ENCODE data around the gene GLYATL1B. TPM values are rescaled to one million over a fixed set of nuclear protein-coding genes. Genes with fewer than 3 reads are reported as not detected.
A peak's percentile ranks its signal among the peaks of the same experiment; 100 is the strongest.
"Not testable (repeated sequence)": the region's sequence is repeated elsewhere in the genome, so short reads cannot be mapped to it uniquely, and the experiment has no call there.

Gene GLYATL1B
- total RNA-seq, 1 donor from 2014 or later: not detected

DNA sequence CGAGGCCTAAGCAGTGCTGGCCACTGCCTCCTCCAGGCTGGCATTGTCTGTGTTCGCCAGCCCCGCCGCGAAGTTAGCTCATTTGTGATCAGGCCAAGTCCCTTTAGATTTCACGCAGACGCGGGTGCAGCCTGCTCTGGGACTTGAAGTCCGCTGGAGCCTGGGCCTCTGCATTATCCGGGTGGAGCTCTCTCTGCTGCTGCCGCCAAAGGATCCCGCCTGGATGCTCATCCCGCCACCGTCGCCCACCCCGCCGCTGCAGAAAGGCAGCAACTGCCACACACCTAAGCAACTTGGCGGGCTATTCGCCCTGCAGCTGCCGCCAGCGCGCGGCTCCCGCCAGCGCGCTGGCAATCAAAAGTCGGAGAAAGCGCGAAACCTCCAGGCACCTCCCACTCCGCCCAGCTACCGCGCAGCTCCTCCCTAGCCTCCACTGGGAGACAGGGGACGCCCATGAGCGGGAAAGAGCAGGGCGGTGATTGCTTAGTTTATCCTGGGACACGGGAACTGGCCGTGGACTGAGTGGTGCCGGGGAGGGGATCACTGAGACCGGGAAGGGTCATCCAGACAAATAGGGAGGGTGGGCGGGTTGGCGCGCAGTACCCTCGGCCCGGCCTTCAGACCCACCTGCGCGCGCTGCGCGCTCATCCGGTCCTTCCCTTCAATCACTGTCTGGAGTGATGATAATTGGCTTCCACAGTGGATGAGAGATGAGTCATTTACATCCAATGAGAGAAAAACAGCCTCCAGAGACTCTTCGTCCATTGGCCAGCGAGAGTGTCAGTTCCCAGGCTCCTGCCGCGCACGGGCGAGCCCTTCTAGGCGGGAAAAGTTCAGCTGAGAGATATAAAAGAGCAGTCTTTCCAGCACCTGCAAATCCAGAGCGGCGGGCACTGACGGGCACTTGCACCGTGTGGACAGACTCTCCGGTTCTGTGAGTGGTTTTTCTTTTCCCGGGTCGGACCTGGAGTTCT, 20.5 kb downstream of the GLYATL1B start, which contains the start of gene FAM111B:
Gene FAM111B, plus strand, starts transcription at position 875 of the 974 bp plus-strand sequence. CDS start 2,389 bp downstream, outside the sequence.
- Mint-ChIP-seq H3K4me1 (ENCODE audit: low read depth) (peaks cover 66% of the 10 kb centered on the region), H3K27ac (peak within 1 kb of the TSS; percentile 51)

DNA sequence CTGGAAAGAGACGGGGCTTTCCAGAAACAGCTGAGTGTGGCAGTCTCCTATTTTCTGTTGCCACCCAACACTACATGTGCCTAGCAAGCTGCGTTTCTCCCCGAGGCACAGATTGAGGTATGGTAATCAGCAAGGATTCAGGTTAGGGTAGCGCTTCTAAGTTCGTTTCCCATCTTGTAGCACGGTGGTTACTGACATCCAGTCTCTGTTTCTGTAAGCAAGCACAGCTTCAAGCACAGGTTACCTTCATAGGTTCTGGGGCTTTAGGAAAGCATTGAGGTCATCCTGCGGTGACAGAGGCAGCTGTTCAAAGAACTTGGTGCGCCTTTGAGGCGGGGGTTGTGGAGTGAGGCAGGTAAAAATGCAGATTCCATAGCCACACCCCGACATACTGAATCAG, 21.6 kb downstream of the GLYATL1B start:
- H3K36me3 Mint-ChIP-seq (ENCODE audit: low read depth): peaks cover 57% of the 10 kb centered on the region
- not testable (repeated sequence) for H3K27me3 Mint-ChIP-seq (ENCODE audit: low read depth); H3K9me3 Mint-ChIP-seq; DNase-seq (ENCODE audit: low spot score)
- peak overlapping the region; percentile 34 for H3K27ac Mint-ChIP-seq
- H3K4me1 Mint-ChIP-seq (ENCODE audit: low read depth): peaks cover 60% of the 10 kb centered on the region
- H3K4me3 Mint-ChIP-seq (ENCODE audit: low read depth): peak overlapping the region; percentile 93
- intact Hi-C loops (cut with micrococcal nuclease): loop anchor here (1.0 to 5.0 kb wide), 3 partner anchors 35 to 529 kb away; partner anchors contain the start of genes FAM111A and ZFP91

More for the DNA sequence above, 20.5 kb downstream of the GLYATL1B start, which contains the start of gene FAM111B:
- H3K27me3 Mint-ChIP-seq (ENCODE audit: low read depth): no peaks in the 10 kb centered on the region
- peaks cover 47% of the 10 kb centered on the region for H3K36me3 Mint-ChIP-seq (ENCODE audit: low read depth)
- peak; percentile 79 for DNase-seq (ENCODE audit: low spot score)
- H3K4me3 Mint-ChIP-seq (ENCODE audit: low read depth): peak within 1 kb of the TSS; percentile 93
- no peaks in the 10 kb centered on the region for H3K9me3 Mint-ChIP-seq
- intact Hi-C loops (cut with micrococcal nuclease): loop anchor here (1.0 to 5.0 kb wide), 3 partner anchors 36 to 528 kb away; partner anchors contain the start of genes FAM111A and ZFP91

- no peaks in the 10 kb centered on the region for H3K27me3 Mint-ChIP-seq (ENCODE audit: low read depth)
- no peak overlapping the region for H3K4me3 Mint-ChIP-seq (ENCODE audit: low read depth)
- DNase-seq (ENCODE audit: low spot score): no peak
- no peak overlapping the region for H3K27ac Mint-ChIP-seq
- peaks cover 97% of the 10 kb centered on the region for H3K36me3 Mint-ChIP-seq (ENCODE audit: low read depth)
- intact Hi-C loops (cut with micrococcal nuclease): no loop called here
- H3K4me1 Mint-ChIP-seq (ENCODE audit: low read depth): peaks cover 49% of the 10 kb centered on the region
- peaks cover 23% of the 10 kb centered on the region for H3K9me3 Mint-ChIP-seq
These were observed 26.4 kb downstream of the GLYATL1B start for GRCh38 chr11:59112494-59112893.

GRCh38 chr11:59114344-59114743, 28.2 kb downstream of the GLYATL1B start:
- Mint-ChIP-seq H3K27me3 (ENCODE audit: low read depth) (no peaks in the 10 kb centered on the region), H3K9me3 (peaks cover 40% of the 10 kb centered on the region), H3K27ac (no peak overlapping the region), H3K36me3 (ENCODE audit: low read depth) (peaks cover 98% of the 10 kb centered on the region), H3K4me3 (ENCODE audit: low read depth) (no peak overlapping the region), H3K4me1 (ENCODE audit: low read depth) (peaks cover 31% of the 10 kb centered on the region)
- DNase-seq (ENCODE audit: low spot score): no peak
- intact Hi-C loops (cut with micrococcal nuclease): no loop called here

DNA sequence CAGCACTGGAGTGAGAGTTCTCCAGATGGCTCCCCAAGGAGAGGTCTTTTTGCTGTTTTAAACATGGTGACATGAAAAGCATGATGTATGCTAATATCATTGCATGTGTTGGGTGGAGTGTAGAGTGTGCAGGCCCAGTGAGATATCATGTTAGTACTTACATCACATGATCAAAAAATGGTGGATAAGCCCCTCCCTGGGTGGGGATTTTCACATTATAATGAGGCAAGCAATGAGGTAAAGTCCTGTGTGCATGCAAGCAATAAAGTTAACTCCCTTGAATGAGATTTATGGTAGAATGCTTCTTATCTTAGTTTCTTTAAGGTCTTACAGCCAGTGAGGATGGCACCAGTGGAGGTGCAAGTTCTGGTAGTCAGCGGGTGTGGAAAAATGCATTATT, 29.4 kb downstream of the GLYATL1B start:
- intact Hi-C loops (cut with micrococcal nuclease): no loop called here
- DNase-seq (ENCODE audit: low spot score): no peak
- peaks cover 95% of the 10 kb centered on the region for H3K36me3 Mint-ChIP-seq (ENCODE audit: low read depth)
- no peak overlapping the region for H3K4me3 Mint-ChIP-seq (ENCODE audit: low read depth)
- peaks cover 20% of the 10 kb centered on the region for H3K4me1 Mint-ChIP-seq (ENCODE audit: low read depth)
- no peak overlapping the region for H3K27ac Mint-ChIP-seq
- H3K9me3 Mint-ChIP-seq: peaks cover 47% of the 10 kb centered on the region
- H3K27me3 Mint-ChIP-seq (ENCODE audit: low read depth): no peaks in the 10 kb centered on the region

DNA sequence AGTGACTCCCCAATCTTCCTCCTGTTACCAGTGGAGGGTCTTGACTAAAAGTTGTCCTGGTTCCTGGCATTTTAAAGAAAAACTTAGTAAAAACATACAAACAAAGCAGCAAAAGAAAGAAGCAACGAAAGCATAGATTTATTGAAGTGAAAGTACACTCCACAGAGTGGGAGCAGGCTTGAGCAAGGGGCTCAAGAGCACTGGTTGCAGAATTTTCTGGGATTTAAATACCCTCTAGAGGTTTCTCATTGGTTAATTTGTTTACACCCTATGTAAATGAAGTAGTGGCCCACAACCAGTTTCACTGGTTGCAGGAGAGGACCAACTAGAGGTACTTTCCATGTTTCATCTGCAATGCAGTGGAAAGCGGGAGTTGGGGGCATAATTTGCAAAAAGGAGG, 31.7 kb downstream of the GLYATL1B start:
- Mint-ChIP-seq H3K36me3 (ENCODE audit: low read depth) (peaks cover 92% of the 10 kb centered on the region), H3K9me3 (peaks cover 62% of the 10 kb centered on the region), H3K27me3 (ENCODE audit: low read depth) (no peaks in the 10 kb centered on the region), H3K4me1 (ENCODE audit: low read depth) (peaks cover 8% of the 10 kb centered on the region), H3K4me3 (ENCODE audit: low read depth) (no peak overlapping the region), H3K27ac (no peak overlapping the region)
- DNase-seq (ENCODE audit: low spot score): no peak
- intact Hi-C loops (cut with micrococcal nuclease): no loop called here

DNA sequence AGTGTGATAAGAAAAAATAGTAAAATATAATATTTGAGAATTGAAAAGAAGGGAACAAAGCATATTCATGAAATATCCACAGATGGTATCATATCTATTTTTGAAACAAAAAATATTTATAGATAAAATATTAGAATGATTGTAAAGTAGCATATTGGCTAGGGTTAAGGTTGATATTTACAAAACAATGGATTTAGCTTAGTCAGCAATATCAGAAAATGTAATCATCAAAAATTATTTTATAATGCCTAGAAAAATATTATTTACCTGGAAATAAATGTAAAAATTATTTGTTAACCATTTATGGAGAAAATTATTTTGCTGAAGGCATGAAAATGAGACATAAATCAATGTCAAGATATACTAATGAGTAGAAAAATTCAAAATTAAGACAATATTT, 33.7 kb downstream of the GLYATL1B start:
- peaks cover 75% of the 10 kb centered on the region for H3K9me3 Mint-ChIP-seq
- peaks cover 90% of the 10 kb centered on the region for H3K36me3 Mint-ChIP-seq (ENCODE audit: low read depth)
- H3K4me1 Mint-ChIP-seq (ENCODE audit: low read depth): peaks cover 3% of the 10 kb centered on the region
- no peak for DNase-seq (ENCODE audit: low spot score)
- no peak overlapping the region for H3K27ac Mint-ChIP-seq
- intact Hi-C loops (cut with micrococcal nuclease): no loop called here
- H3K27me3 Mint-ChIP-seq (ENCODE audit: low read depth): no peaks in the 10 kb centered on the region
- no peak overlapping the region for H3K4me3 Mint-ChIP-seq (ENCODE audit: low read depth)

DNA sequence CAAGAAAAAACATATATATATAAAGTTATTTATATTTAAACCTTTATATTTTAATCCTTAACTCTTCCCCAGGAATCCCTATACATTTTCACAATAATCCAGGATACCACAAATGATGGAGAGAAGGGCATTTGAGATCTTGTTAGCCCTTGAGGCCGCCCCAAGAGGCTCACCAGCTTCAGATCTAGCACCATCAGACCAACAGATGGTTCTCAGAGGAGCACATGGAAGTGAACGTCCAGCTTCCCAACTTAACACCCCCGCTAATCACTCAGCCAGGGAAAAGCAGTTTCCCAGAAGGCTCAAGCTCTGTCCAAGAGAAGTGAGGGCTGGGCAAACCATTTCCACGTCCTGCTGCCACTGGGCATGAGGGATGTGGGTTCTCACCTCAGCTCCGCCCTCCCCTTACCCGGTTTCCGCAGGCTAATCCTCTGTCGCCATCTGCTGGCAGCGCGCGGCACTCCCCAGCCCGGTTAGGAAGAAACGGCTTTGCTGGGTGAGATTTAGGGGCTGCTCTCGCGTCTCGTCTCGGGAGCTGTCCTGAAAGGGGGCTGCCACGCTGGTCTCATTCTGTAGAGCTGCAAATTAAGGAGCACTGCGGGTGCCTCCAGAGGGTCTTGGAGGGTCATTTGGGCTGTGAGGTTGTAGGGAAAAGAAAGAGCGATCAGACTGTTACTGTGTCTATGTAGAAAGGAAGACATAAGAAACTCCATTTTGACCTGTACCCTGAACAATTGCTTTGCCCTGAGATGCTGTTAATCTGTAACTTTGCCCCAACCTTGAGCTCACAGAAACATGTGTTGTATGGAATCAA, 49.7 kb downstream of the GLYATL1B start:
- intact Hi-C loops (cut with micrococcal nuclease): loop anchor here (1.0 kb wide), 2 partner anchors 39 to 83 kb away; no protein-coding TSS in a partner anchor
- peak; percentile 81 for DNase-seq (ENCODE audit: low spot score)
- no peaks in the 10 kb centered on the region for H3K27me3 Mint-ChIP-seq (ENCODE audit: low read depth)
- peaks cover 26% of the 10 kb centered on the region for H3K9me3 Mint-ChIP-seq
- H3K4me3 Mint-ChIP-seq (ENCODE audit: low read depth): peak overlapping the region; percentile 61
- peak overlapping the region; percentile 67 for H3K27ac Mint-ChIP-seq
- H3K4me1 Mint-ChIP-seq (ENCODE audit: low read depth): peaks cover 15% of the 10 kb centered on the region
- H3K36me3 Mint-ChIP-seq (ENCODE audit: low read depth): peaks cover 52% of the 10 kb centered on the region

DNA sequence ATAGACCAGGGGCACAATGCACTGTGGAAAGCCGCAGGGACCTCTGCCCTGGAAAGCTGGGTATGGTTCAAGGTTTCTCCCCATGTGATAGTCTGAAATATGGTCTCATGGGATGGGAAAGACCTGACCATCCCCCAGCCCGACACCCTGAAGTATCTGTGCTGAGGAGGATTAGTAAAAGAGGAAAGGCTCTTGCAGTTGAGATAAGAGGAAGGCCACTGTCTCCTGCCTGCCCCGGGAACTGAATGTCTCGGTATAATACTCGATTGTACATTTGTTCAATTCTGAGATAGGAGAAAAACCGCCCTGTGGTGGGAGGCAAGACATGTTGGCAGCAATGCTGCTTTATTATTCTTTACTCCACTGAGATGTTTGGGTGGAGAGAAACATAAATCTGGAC, 50.4 kb downstream of the GLYATL1B start:
- not testable (repeated sequence) for DNase-seq (ENCODE audit: low spot score); H3K27ac Mint-ChIP-seq; H3K27me3 Mint-ChIP-seq (ENCODE audit: low read depth); H3K4me3 Mint-ChIP-seq (ENCODE audit: low read depth)
- intact Hi-C loops (cut with micrococcal nuclease): loop anchor here (1.0 kb wide), 2 partner anchors 39 to 83 kb away; no protein-coding TSS in a partner anchor
- peaks cover 19% of the 10 kb centered on the region for H3K9me3 Mint-ChIP-seq
- peaks cover 45% of the 10 kb centered on the region for H3K36me3 Mint-ChIP-seq (ENCODE audit: low read depth)
- peaks cover 22% of the 10 kb centered on the region for H3K4me1 Mint-ChIP-seq (ENCODE audit: low read depth)

DNA sequence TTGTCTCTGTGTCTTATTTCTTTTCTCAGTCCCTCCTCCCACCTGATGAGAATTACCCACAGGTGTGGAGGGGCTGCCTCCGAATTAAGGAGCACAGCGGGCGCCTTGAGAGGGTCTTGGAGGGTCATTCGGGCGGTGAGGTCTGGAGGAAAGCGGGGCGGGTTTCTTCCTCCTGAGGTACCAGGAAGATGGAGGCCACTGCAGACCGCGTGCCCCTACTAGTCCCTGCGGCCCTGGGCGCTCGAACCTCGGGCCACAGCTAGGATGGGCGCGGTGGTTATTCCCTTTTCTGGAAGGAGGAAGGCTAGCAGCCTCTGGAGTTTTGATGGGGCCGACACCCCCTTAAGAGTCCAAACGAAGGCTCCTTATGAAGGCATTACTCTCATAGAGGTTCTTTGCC, 51.1 kb downstream of the GLYATL1B start:
- H3K36me3 Mint-ChIP-seq (ENCODE audit: low read depth): peaks cover 39% of the 10 kb centered on the region
- intact Hi-C loops (cut with micrococcal nuclease): no loop called here
- H3K27me3 Mint-ChIP-seq (ENCODE audit: low read depth): no peaks in the 10 kb centered on the region
- DNase-seq (ENCODE audit: low spot score): no peak
- no peak overlapping the region for H3K4me3 Mint-ChIP-seq (ENCODE audit: low read depth)
- H3K27ac Mint-ChIP-seq: no peak overlapping the region
- H3K9me3 Mint-ChIP-seq: peaks cover 12% of the 10 kb centered on the region
- H3K4me1 Mint-ChIP-seq (ENCODE audit: low read depth): peaks cover 28% of the 10 kb centered on the region

DNA sequence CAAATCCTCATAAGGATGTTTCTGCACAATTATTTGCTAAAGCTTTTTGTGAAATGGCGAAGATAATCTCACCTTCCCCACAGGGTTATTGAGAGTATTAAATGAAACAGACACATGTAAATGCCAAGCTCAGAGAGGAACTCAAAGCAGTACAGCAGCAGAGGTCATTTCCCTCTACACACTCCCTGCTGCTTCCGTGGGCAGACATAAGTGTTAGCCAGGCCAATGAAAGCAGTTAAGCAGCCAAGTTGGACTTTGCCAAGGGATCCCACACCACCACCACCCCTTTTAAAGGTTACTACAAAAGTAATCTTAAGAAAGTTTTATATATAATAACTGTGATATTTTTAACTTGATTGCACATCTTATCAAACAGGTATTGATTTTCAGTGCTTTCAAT, 52.5 kb downstream of the GLYATL1B start:
- H3K27ac Mint-ChIP-seq: no peak overlapping the region
- peaks cover 39% of the 10 kb centered on the region for H3K4me1 Mint-ChIP-seq (ENCODE audit: low read depth)
- H3K9me3 Mint-ChIP-seq: no peaks in the 10 kb centered on the region
- H3K4me3 Mint-ChIP-seq (ENCODE audit: low read depth): no peak overlapping the region
- H3K27me3 Mint-ChIP-seq (ENCODE audit: low read depth): no peaks in the 10 kb centered on the region
- no peak for DNase-seq (ENCODE audit: low spot score)
- intact Hi-C loops (cut with micrococcal nuclease): no loop called here
- H3K36me3 Mint-ChIP-seq (ENCODE audit: low read depth): peaks cover 24% of the 10 kb centered on the region

GRCh38 chr11:59141191-59141590, 55.1 kb downstream of the GLYATL1B start:
- no peaks in the 10 kb centered on the region for H3K9me3 Mint-ChIP-seq
- H3K27me3 Mint-ChIP-seq (ENCODE audit: low read depth): no peaks in the 10 kb centered on the region
- no peak for DNase-seq (ENCODE audit: low spot score)
- peak overlapping the region; percentile 94 for H3K4me3 Mint-ChIP-seq (ENCODE audit: low read depth)
- peaks cover 45% of the 10 kb centered on the region for H3K4me1 Mint-ChIP-seq (ENCODE audit: low read depth)
- intact Hi-C loops (cut with micrococcal nuclease): loop anchor here (5.0 to 10.0 kb wide), 2 partner anchors 1476 to 1684 kb away; partner anchors contain the start of gene ZDHHC5
- peak overlapping the region; percentile 95 for H3K27ac Mint-ChIP-seq
- H3K36me3 Mint-ChIP-seq (ENCODE audit: low read depth): peaks cover 25% of the 10 kb centered on the region

All from activated T-helper 2 cell treated with anti-CD3 and anti-CD28 coated beads, Interferon-gamma antibody, Interleukin-2, Interleukin-4, amounts not matched to agents 10 μg/mL and 5 μg/mL and 100 μg/mL, durations not matched to agents 14 hours and 24 hours and 36 hours (primary cell).